HG02981 (cell line): ENCODE results near the gene P2RX7.
"Not testable (repeated sequence)": the region's sequence is repeated elsewhere in the genome, so short reads cannot be mapped to it uniquely, and the experiment has no call there.

Experiments
- ATAC-seq: cut with Tn5 transposase; IDR thresholded peaks from one replicate; pipeline ENCODE4 v1.9.1; 2021; ENCODE audit warnings: mild to moderate bottlenecking, moderate library complexity; ENCODE audit not compliant: unreplicated experiment

Gene P2RX7

GRCh38 chr12:121226399-121226798 lies 93.7 kb downstream of the P2RX7 start:
- ATAC-seq = no peak

GRCh38 chr12:121226871-121227270 lies 94.2 kb downstream of the P2RX7 start:
- not testable (repeated sequence) for ATAC-seq

- peak; percentile 49 for ATAC-seq
Measured at GRCh38 chr12:121227294-121227693, 94.6 kb downstream of the P2RX7 start.

GRCh38 chr12:121228919-121229665 lies 96.4 kb downstream of the P2RX7 start:
- ATAC-seq = no peak

- ATAC-seq = not testable (repeated sequence)
Measured at GRCh38 chr12:121229826-121230537, 97.3 kb downstream of the P2RX7 start.

GRCh38 chr12:121230538-121230907 lies 97.8 kb downstream of the P2RX7 start:
- no peak for ATAC-seq

DNA sequence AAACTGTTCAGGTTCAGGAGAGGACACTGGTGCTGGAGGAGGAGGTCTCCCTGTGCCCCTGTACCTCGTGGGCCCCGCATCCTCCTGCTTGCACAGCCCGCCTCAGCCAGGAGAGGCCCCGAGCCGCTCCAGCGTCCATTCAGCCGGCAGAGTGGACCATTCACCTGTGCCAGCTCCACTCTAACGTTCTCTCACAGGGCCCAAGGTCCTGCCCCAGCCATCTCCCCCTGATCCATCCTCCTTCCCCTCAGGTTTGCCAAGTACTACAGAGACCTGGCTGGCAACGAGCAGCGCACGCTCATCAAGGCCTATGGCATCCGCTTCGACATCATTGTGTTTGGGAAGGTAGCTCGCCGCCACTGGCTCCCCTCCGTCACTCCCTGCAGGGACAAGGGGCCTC lies 99.5 kb downstream of the P2RX7 start:
- ATAC-seq = no peak

GRCh38 chr12:121232977-121233627 lies 100.4 kb downstream of the P2RX7 start:
- no peak for ATAC-seq

DNA sequence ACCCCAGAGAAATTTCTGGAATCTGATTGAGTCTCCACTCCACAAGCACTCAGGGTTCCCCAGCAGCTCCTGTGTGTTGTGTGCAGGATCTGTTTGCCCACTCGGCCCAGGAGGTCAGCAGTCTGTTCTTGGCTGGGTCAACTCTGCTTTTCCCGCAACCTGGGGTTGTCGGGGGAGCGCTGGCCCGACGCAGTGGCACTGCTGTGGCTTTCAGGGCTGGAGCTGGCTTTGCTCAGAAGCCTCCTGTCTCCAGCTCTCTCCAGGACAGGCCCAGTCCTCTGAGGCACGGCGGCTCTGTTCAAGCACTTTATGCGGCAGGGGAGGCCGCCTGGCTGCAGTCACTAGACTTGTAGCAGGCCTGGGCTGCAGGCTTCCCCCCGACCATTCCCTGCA lies 100.9 kb downstream of the P2RX7 start:
- no peak for ATAC-seq

- no peak for ATAC-seq
Measured at GRCh38 chr12:121236776-121237175, 104.1 kb downstream of the P2RX7 start.

DNA sequence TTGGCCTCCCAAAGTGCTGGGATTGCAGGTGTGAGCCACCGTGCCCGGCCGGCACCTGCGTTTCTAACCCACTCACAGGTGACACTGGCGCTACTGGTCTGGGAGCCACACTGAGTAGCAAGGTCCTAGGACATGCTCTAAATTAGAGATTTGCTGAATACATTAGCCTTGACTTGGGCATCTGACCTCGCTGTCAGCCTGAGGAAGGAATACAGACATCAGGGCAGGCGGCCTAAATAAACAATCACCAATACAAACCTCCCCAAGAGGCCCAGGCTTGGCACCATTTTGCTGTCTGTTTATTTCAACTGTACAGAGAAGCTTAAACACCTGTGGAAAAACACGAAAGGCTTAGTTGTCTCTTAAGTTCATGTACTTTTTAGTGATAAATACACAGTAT lies 104.7 kb downstream of the P2RX7 start:
- ATAC-seq = no peak
